SK-N-SH treated with all-trans-retinoic acid at 6 μM for 48 hours (cell line): ENCODE measurements around the gene KLHDC8A.

Experiments
- BACH2 ChIP-seq: fragments of 250-450 bp; sonication (Bioruptor Pico); IDR thresholded peaks from 2 replicates; pipeline ENCODE4 v1.9.0; 2021; ENCODE audit warnings: mild to moderate bottlenecking, borderline replicate concordance
- PATZ1 ChIP-seq: fragments of 250-450 bp; sonication (Bioruptor Pico); IDR thresholded peaks from 2 replicates; pipeline ENCODE4 v1.8.0; 2020; ENCODE audit warnings: mild to moderate bottlenecking, moderate library complexity, borderline replicate concordance
- POU6F1 ChIP-seq: fragments of 250-450 bp; sonication (Bioruptor Pico); IDR thresholded peaks from 2 replicates; pipeline ENCODE4 v1.8.0; 2021; ENCODE audit warnings: low read depth, mild to moderate bottlenecking, moderate library complexity, borderline replicate concordance
- PPARA ChIP-seq: fragments of 250-450 bp; sonication (Bioruptor Pico); IDR thresholded peaks from 2 replicates; pipeline ENCODE4 v1.5.0; 2020; ENCODE audit warnings: mild to moderate bottlenecking, borderline replicate concordance
- TOX ChIP-seq: fragments of 250-450 bp; sonication (Bioruptor Pico); IDR thresholded peaks from 2 replicates; pipeline ENCODE4 v1.8.0; 2021; ENCODE audit warnings: mild to moderate bottlenecking, moderate library complexity, borderline replicate concordance
- TSHZ2 ChIP-seq: fragments of 250-450 bp; sonication (Bioruptor Pico); IDR thresholded peaks from 2 replicates; pipeline ENCODE4 v1.5.0; 2020; ENCODE audit warnings: mild to moderate bottlenecking, moderate library complexity
- ZFP3 ChIP-seq: fragments of 250-450 bp; sonication (Bioruptor Pico); IDR thresholded peaks from 2 replicates; pipeline ENCODE4 v1.5.0; 2020; ENCODE audit warnings: mild to moderate bottlenecking, moderate library complexity
- ZFP30 ChIP-seq: fragments of 450-650 bp; formaldehyde crosslinking; IDR thresholded peaks from 2 replicates; pipeline ENCODE4 v1.5.0; 2022; ENCODE audit warnings: mild to moderate bottlenecking, moderate library complexity
- ZNF8 ChIP-seq: fragments of 450-650 bp; formaldehyde crosslinking; IDR thresholded peaks from 2 replicates; pipeline ENCODE4 v1.5.0; 2020; ENCODE audit warnings: mild to moderate bottlenecking, moderate library complexity

- no peak for TF ChIP-seq PATZ1 (CRISPR knock-in tag)
- TF ChIP-seq PPARA (CRISPR knock-in tag), result no peak
- no peak for TF ChIP-seq TOX (CRISPR knock-in tag)
- TF ChIP-seq ZFP30, result no peak
- no peak for TF ChIP-seq ZFP3 (CRISPR knock-in tag)
- TF ChIP-seq BACH2 (CRISPR knock-in tag), result no peak
- TF ChIP-seq ZNF8 (CRISPR knock-in tag), result no peak
- no peak for TF ChIP-seq TSHZ2 (CRISPR knock-in tag)
- no peak for TF ChIP-seq POU6F1 (CRISPR knock-in tag)
Observed at GRCh38 chr1:205344066-205344928, 12.4 kb downstream of the KLHDC8A start.
